SK-N-SH (cell line): ENCODE data around the gene ZNF469.

ENCODE experiments used
- CTCF ChIP-seq: fragments of 200-600 bp; sonication (generic); IDR thresholded peaks from 2 replicates; pipeline ENCODE4 v1.6.1; 2017; ENCODE audit warnings: antibody characterized with exemption, mild to moderate bottlenecking, moderate library complexity
- EP300 ChIP-seq, 2 experiments: IDR thresholded peaks; 2 replicates each; pipeline versions ENCODE4 v1.4.0 to v1.6.1; 2012; ENCODE audit warnings: borderline replicate concordance in 1 of 2, low read depth in 1 of 2, low read length in 1 of 2
- EZH2phosphoT487 ChIP-seq: fragments of 200-600 bp; sonication (generic); IDR thresholded peaks from 2 replicates; pipeline ENCODE4 v1.6.1; 2017; ENCODE audit warnings: low read depth, mixed run types, mild to moderate bottlenecking, antibody characterized with exemption, moderate library complexity, borderline replicate concordance
- GABPA ChIP-seq: IDR thresholded peaks from 2 replicates; pipeline ENCODE4 v1.4.0; 2012; ENCODE audit warnings: low read depth, mild to moderate bottlenecking
- JUND ChIP-seq: IDR thresholded peaks from 2 replicates; pipeline ENCODE4 v1.4.0; 2012
- MXI1 ChIP-seq: IDR thresholded peaks from 2 replicates; pipeline ENCODE4 v1.6.1; 2012; ENCODE audit warnings: mild to moderate bottlenecking, low read depth, low read length, improper control_type of control experiment
- NFIC ChIP-seq: IDR thresholded peaks from 2 replicates; pipeline ENCODE4 v1.4.0; 2012; ENCODE audit warnings: borderline replicate concordance
- NRF1 ChIP-seq: IDR thresholded peaks from 2 replicates; pipeline ENCODE4 v1.6.1; 2012; ENCODE audit warnings: low read depth, mild to moderate bottlenecking, low read length
- POLR2AphosphoS5 ChIP-seq: IDR thresholded peaks from 2 replicates; pipeline ENCODE4 v1.6.1; 2012; ENCODE audit warnings: low read depth, low read length
- TAF1 ChIP-seq: IDR thresholded peaks from 2 replicates; pipeline ENCODE4 v1.6.1; 2012; ENCODE audit warnings: low read depth, mild to moderate bottlenecking, low read length, moderate library complexity, borderline replicate concordance
- USF2 ChIP-seq: fragments of 150-350 bp; IDR thresholded peaks from 2 replicates; pipeline ENCODE4 v1.6.1; 2017; ENCODE audit warnings: antibody characterized with exemption, low read length, low read depth, borderline replicate concordance
- TF ChIP-seq, protein P1 (sequence below): IDR thresholded peaks from 2 replicates; pipeline ENCODE4 v1.4.0; 2012; ENCODE audit warnings: low read depth

DNA sequence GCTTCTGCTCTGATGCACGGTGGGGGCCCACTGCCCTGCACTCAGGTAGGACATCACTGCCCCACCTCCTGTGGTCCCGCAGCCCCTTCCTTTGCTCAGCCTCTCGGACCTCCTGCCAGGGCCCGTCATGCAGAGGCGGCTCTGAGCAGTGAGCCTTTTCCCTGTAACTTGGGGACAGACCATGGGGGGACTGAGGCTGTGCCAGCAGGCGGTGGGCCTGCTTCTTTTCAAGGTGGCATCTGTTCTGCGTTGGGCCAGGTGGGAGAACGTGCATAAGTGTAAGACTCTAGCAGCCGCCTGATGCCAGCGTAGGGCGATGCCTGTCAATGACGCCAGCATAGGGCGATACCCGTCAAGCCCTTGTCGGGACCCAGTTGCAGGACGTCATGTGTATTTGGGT lies 40.3 kb upstream of the ZNF469 start:
- TF ChIP-seq CTCF: no peak
- no peak for TF ChIP-seq POLR2AphosphoS5
- TF ChIP-seq USF2: no peak
- TF ChIP-seq JUND: no peak
- TF ChIP-seq, protein P1, sequence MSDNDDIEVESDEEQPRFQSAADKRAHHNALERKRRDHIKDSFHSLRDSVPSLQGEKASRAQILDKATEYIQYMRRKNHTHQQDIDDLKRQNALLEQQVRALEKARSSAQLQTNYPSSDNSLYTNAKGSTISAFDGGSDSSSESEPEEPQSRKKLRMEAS: no peak
- no peak for TF ChIP-seq NFIC
- no peak for TF ChIP-seq EZH2phosphoT487
- no peak for TF ChIP-seq GABPA
- TF ChIP-seq EP300 (IDR thresholded peaks at IDR 0.05; ENCODE audit: borderline replicate concordance in 1 of 2, low read depth in 1 of 2, low read length in 1 of 2): no peak
- no peak for TF ChIP-seq TAF1
- no peak for TF ChIP-seq NRF1
- TF ChIP-seq MXI1: no peak
